ENCODE data around the gene DUSP16. TPM values are rescaled to one million over a fixed set of nuclear protein-coding genes. Genes with fewer than 3 reads are reported as not detected.

DUSP16 gene
- total RNA-seq, 1 donor from 2014 or later, result 2.0 TPM

DNA sequence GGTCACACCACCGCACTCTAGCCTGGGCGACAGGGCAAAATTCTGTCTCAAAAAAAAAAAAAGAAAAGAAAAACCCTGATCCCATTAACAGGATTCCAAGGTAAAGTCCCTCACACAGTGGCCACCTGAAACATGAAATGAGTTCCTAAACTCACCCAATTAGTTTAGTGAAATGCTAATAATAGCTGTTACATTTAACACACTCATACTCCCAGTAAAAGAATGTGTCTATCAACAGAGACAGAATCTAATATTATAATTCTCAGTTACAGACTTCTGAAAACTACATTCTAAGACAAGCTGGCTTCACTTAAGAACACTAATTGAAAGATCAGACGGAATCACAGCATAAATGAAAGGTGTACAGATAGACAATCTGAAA, 44.2 kb downstream of the DUSP16 start:
- no peaks in the 10 kb centered on the region for H3K9me3 Mint-ChIP-seq
- no peak for TF ChIP-seq CTCF (IDR thresholded peaks at IDR 0.05)
- H3K36me3 Mint-ChIP-seq (ENCODE audit: low read depth), result no peaks in the 10 kb centered on the region
- no peak overlapping the region for H3K4me3 Mint-ChIP-seq
- ATAC-seq (ENCODE audit: low read depth) (no peak), DNase-seq (no peak)
- CTCF ChIA-PET, result no interaction called here
- POLR2A ChIA-PET, result no interaction called here
- H3K4me1 Mint-ChIP-seq, result no peaks in the 10 kb centered on the region
- intact Hi-C loops (cut with micrococcal nuclease), result no loop called here
- no peaks in the 10 kb centered on the region for H3K27me3 Mint-ChIP-seq
- no peak overlapping the region for H3K27ac Mint-ChIP-seq

- intact Hi-C loops (cut with micrococcal nuclease), result no loop called here
- H3K27me3 Mint-ChIP-seq, result peaks cover 2% of the 10 kb centered on the region
- TF ChIP-seq CTCF (IDR thresholded peaks at IDR 0.05), result no peak
- no peak for DNase-seq
- H3K9me3 Mint-ChIP-seq, result no peaks in the 10 kb centered on the region
- H3K4me1 Mint-ChIP-seq, result no peaks in the 10 kb centered on the region
- ChIA-PET POLR2A (no interaction called here), CTCF (no interaction called here)
- H3K36me3 Mint-ChIP-seq (ENCODE audit: low read depth), result no peaks in the 10 kb centered on the region
- no peak for ATAC-seq (ENCODE audit: low read depth)
- H3K27ac Mint-ChIP-seq, result no peak overlapping the region
- no peak overlapping the region for H3K4me3 Mint-ChIP-seq
Observed at GRCh38 chr12:12513416-12514006, 49.2 kb downstream of the DUSP16 start.

DNA sequence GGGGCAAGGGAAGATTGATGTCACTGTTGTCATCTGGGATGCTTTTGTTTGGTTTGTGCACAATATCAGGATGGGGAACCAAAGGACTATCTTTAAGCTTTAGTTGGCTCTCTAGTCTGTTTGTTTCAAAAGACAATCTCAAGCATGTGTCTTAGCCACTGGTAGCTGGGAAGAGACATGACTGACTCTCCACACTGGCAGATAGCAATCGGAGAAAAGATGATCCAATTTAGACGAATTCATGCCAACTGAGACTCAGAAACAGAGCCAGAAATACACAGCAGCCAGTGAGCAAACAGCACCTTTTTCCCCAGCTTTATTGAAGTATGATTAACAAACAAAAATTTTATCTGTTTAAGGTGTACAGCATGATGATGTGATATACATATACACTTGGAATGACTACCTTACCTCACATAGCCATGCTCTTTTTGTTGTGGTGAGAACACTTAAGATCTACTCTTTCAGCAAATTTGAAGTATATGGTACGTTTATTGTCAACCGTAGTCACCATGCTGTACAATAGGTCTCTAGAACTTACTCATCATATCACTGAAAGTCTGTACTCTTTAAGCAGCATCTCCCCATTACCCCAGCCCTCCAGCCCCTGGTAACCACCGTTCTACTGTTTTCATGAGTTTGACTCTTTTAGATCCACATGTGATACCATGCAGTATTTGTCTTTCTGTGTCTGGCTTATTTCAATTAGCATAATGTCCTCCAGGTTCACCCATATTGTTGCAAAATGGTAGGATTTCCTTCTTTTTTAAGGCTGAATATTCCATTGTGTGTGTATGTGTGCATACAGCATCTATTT, 50.6 kb downstream of the DUSP16 start:
- no peaks in the 10 kb centered on the region for H3K9me3 Mint-ChIP-seq
- no peak overlapping the region for H3K27ac Mint-ChIP-seq
- no peak for DNase-seq
- intact Hi-C loops (cut with micrococcal nuclease), result no loop called here
- no peak for ATAC-seq (ENCODE audit: low read depth)
- CTCF ChIA-PET, result no interaction called here
- POLR2A ChIA-PET, result no interaction called here
- no peak for TF ChIP-seq CTCF (IDR thresholded peaks at IDR 0.05)
- no peaks in the 10 kb centered on the region for H3K36me3 Mint-ChIP-seq (ENCODE audit: low read depth)
- no peaks in the 10 kb centered on the region for H3K4me1 Mint-ChIP-seq
- H3K4me3 Mint-ChIP-seq, result no peak overlapping the region
- H3K27me3 Mint-ChIP-seq, result peaks cover 3% of the 10 kb centered on the region

GRCh38 chr12:12511021-12511783, 51.5 kb downstream of the DUSP16 start:
- intact Hi-C loops (cut with micrococcal nuclease), result no loop called here
- CTCF ChIA-PET, result no interaction called here
- Mint-ChIP-seq H3K27me3 (peaks cover 3% of the 10 kb centered on the region), H3K36me3 (ENCODE audit: low read depth) (no peaks in the 10 kb centered on the region), H3K4me3 (no peak overlapping the region), H3K27ac (no peak overlapping the region), H3K9me3 (no peaks in the 10 kb centered on the region), H3K4me1 (peaks cover 3% of the 10 kb centered on the region)
- no peak for ATAC-seq (ENCODE audit: low read depth)
- no peak for TF ChIP-seq CTCF (IDR thresholded peaks at IDR 0.05)
- DNase-seq, result no peak
- POLR2A ChIA-PET, result no interaction called here

DNA sequence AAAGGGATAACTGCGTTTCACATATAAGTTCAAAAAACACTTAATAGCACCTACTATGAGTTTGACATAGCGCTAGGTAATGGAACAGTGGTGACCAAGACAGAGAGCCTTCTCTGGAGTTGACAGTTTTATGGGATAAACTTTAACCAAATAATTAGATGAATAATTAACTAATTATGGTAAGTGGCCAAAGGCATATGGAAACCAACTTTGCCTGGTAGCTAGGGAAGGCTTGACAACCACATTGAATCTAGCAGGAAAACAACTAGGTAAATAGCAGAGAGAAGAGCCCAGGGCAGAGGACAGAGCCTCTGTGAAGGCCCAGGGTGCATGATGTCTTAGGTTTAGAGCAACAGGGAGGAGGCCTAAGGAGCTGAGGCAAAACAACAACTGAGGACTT, 52.1 kb downstream of the DUSP16 start:
- H3K4me1 Mint-ChIP-seq, result peaks cover 8% of the 10 kb centered on the region
- H3K9me3 Mint-ChIP-seq, result no peaks in the 10 kb centered on the region
- TF ChIP-seq CTCF (IDR thresholded peaks at IDR 0.05), result no peak
- DNase-seq (no peak), ATAC-seq (ENCODE audit: low read depth) (no peak)
- H3K36me3 Mint-ChIP-seq (ENCODE audit: low read depth), result no peaks in the 10 kb centered on the region
- intact Hi-C loops (cut with micrococcal nuclease), result no loop called here
- ChIA-PET CTCF (no interaction called here), POLR2A (no interaction called here)
- H3K4me3 Mint-ChIP-seq, result no peak overlapping the region
- no peak overlapping the region for H3K27ac Mint-ChIP-seq
- peaks cover 3% of the 10 kb centered on the region for H3K27me3 Mint-ChIP-seq
